IMR-90 (cell line): ENCODE measurements around the gene ACOXL. TPM values are rescaled to one million over a fixed set of nuclear protein-coding genes. Genes with fewer than 3 reads are reported as not detected.

ENCODE experiments used
- ATAC-seq: fragments of 200-7000 bp; cut with Tn5 transposase; 2 replicates; pipeline ENCODE4 v1.9.1; 2020; ENCODE audit warnings: low read depth, mild to moderate bottlenecking, moderate library complexity
- BruUV-seq: library from RNA; stranded (reverse); fragments of 400-500 nt; replicated peaks from 2 replicates; lab custom pipeline; 2021; lab: Mats Ljungman, UMichigan
- CTCF ChIA-PET: fragments of 300-600 bp; formaldehyde crosslinking; extraction: SDS; loops from one replicate; lab custom pipeline; 2021; ENCODE audit warnings: antibody characterized with exemption; lab: Yijun Ruan, JAX
- POLR2A ChIA-PET: fragments of 300-600 bp; sonication (Branson Sonifier 250); formaldehyde crosslinking; loops from one replicate; lab custom pipeline; 2022; ENCODE audit warnings: antibody characterized with exemption; ENCODE audit not compliant: unreplicated experiment; lab: Charles Lee
- DNase-seq: peaks from one replicate; pipeline ENCODE4 v3.0.0; 2013
- H2AFZ ChIP-seq: replicated peaks from 2 replicates; pipeline ENCODE3; 2013; ENCODE audit warnings: low read length, mild to moderate bottlenecking; ENCODE audit not compliant: poor library complexity
- H2AK5ac ChIP-seq: 2 replicates; pipeline ENCODE4 v1.6.1; 2013; ENCODE audit warnings: low read depth, low read length, inconsistent platforms
- H2AK9ac ChIP-seq: replicated peaks from 2 replicates; pipeline ENCODE3; 2013; ENCODE audit warnings: mild to moderate bottlenecking, low read depth, low read length, moderate library complexity; ENCODE audit not compliant: poor library complexity
- H2BK120ac ChIP-seq: 2 replicates; pipeline ENCODE4 v1.6.1; 2013; ENCODE audit warnings: low read depth, low read length, inconsistent platforms
- H2BK15ac ChIP-seq: 3 replicates; pipeline ENCODE4 v1.6.1; 2013; ENCODE audit warnings: low read depth, low read length, inconsistent platforms
- H2BK20ac ChIP-seq: 2 replicates; pipeline ENCODE4 v1.6.1; 2013; ENCODE audit warnings: low read depth, mild to moderate bottlenecking, inconsistent platforms, low read length, moderate library complexity
- H2BK5ac ChIP-seq: 2 replicates; pipeline ENCODE4 v1.6.1; 2013; ENCODE audit warnings: mild to moderate bottlenecking, low read depth, low read length, inconsistent platforms; ENCODE audit not compliant: poor library complexity, severe bottlenecking
- H3K14ac ChIP-seq: replicated peaks from 2 replicates; pipeline ENCODE4 v1.6.1; 2013; ENCODE audit warnings: low read depth, low read length, inconsistent platforms
- H3K18ac ChIP-seq: 2 replicates; pipeline ENCODE4 v1.6.1; 2013; ENCODE audit warnings: low read depth, low read length, control low read depth
- H3K23ac ChIP-seq: 2 replicates; pipeline ENCODE4 v1.6.1; 2013; ENCODE audit warnings: low read depth, low read length, inconsistent platforms
- H3K27ac ChIP-seq: 2 replicates; pipeline ENCODE4 v1.5.1; 2013; ENCODE audit warnings: mild to moderate bottlenecking, control low read depth, low read length; ENCODE audit not compliant: insufficient read depth
- H3K27me3 ChIP-seq: 2 replicates; pipeline ENCODE4 v1.6.1; 2013; ENCODE audit warnings: low read length; ENCODE audit not compliant: control insufficient read depth, insufficient read depth
- H3K36me3 ChIP-seq: 2 replicates; pipeline ENCODE4 v1.6.1; 2013; ENCODE audit warnings: low read length, mixed read lengths; ENCODE audit not compliant: control insufficient read depth, insufficient read depth
- H3K4ac ChIP-seq: 2 replicates; pipeline ENCODE4 v1.6.1; 2013; ENCODE audit warnings: low read depth, low read length, inconsistent platforms
- H3K4me1 ChIP-seq: 2 replicates; pipeline ENCODE4 v1.6.1; 2013; ENCODE audit warnings: low read length, mixed read lengths; ENCODE audit not compliant: control insufficient read depth, insufficient read depth
- H3K4me2 ChIP-seq: 2 replicates; pipeline ENCODE4 v1.6.1; 2013; ENCODE audit warnings: low read depth, mild to moderate bottlenecking, control low read depth, low read length, moderate library complexity
- H3K4me3 ChIP-seq: 2 replicates; pipeline ENCODE4 v1.5.1; 2013; ENCODE audit warnings: low read depth, mild to moderate bottlenecking, control low read depth, low read length, moderate library complexity; ENCODE audit not compliant: insufficient read depth
- H3K56ac ChIP-seq: 2 replicates; pipeline ENCODE4 v1.6.1; 2013; ENCODE audit warnings: low read length, inconsistent platforms; ENCODE audit not compliant: insufficient read depth; ENCODE audit errors: extremely low read depth
- H3K79me1 ChIP-seq, 2 experiments: 2 replicates each; pipeline ENCODE4 v1.6.1; 2013; ENCODE audit warnings: low read length in 2 of 2, inconsistent platforms in 1 of 2, low read depth in 1 of 2
- H3K9ac ChIP-seq: 2 replicates; pipeline ENCODE4 v1.6.1; 2013; ENCODE audit warnings: low read depth, low read length, control low read depth
- H3K9me1 ChIP-seq: 2 replicates; pipeline ENCODE4 v1.6.1; 2013; ENCODE audit warnings: low read length, inconsistent platforms; ENCODE audit not compliant: insufficient read depth
- H3K9me3 ChIP-seq: 2 replicates; pipeline ENCODE4 v1.6.1; 2013; ENCODE audit warnings: low read length; ENCODE audit not compliant: control insufficient read depth, insufficient read depth
- H4K20me1 ChIP-seq: 2 replicates; pipeline ENCODE4 v1.6.1; 2013; ENCODE audit warnings: low read length, inconsistent platforms; ENCODE audit not compliant: insufficient read depth
- H4K5ac ChIP-seq: 2 replicates; pipeline ENCODE4 v1.6.1; 2013; ENCODE audit warnings: mild to moderate bottlenecking, low read depth, low read length, control low read depth
- H4K8ac ChIP-seq, 2 experiments: 2 replicates each; pipeline ENCODE4 v1.6.1; 2013; ENCODE audit warnings: low read depth in 2 of 2, low read length in 2 of 2, control low read depth in 1 of 2, inconsistent platforms in 1 of 2
- H4K91ac ChIP-seq: 2 replicates; pipeline ENCODE4 v1.6.1; 2013; ENCODE audit warnings: low read depth, low read length, inconsistent platforms; ENCODE audit not compliant: insufficient read depth
- BHLHE40 ChIP-seq: fragments of 150-350 bp; IDR thresholded peaks from 2 replicates; pipeline ENCODE4 v1.6.1; 2016; ENCODE audit warnings: mild to moderate bottlenecking, low read depth, low read length
- CTCF ChIP-seq: conservative IDR thresholded peaks from 2 replicates; pipeline ENCODE4 v1.5.1; 2012; ENCODE audit warnings: mild to moderate bottlenecking, low read depth, low read length, improper control_type of control experiment
- MAZ ChIP-seq: IDR thresholded peaks from 2 replicates; pipeline ENCODE4 v1.6.1; 2012; ENCODE audit warnings: low read depth, mild to moderate bottlenecking, low read length, improper control_type of control experiment, moderate library complexity, borderline replicate concordance
- MXI1 ChIP-seq: IDR thresholded peaks from 2 replicates; pipeline ENCODE4 v1.6.1; 2012; ENCODE audit warnings: low read depth, mild to moderate bottlenecking, low read length, moderate library complexity, borderline replicate concordance
- NFE2L2 ChIP-seq: fragments of 150-350 bp; IDR thresholded peaks from 2 replicates; pipeline ENCODE4 v1.6.1; 2016; ENCODE audit warnings: low read depth, mild to moderate bottlenecking, low read length
- RAD21 ChIP-seq: IDR thresholded peaks from 2 replicates; pipeline ENCODE4 v1.6.1; 2012; ENCODE audit warnings: low read length, improper control_type of control experiment
- RCOR1 ChIP-seq: IDR thresholded peaks from 2 replicates; pipeline ENCODE4 v1.6.1; 2012; ENCODE audit warnings: mild to moderate bottlenecking, low read length, improper control_type of control experiment; ENCODE audit not compliant: insufficient replicate concordance
- WGBS, 2 experiments: methylation state at CpG; one replicate each; pipeline versions ENCODE4 v1.1.5 to v1.1.7; 2013; ENCODE audit warnings: missing lambda C conversion rate in 2 of 2; ENCODE audit not compliant: insufficient read length in 1 of 2; ENCODE audit errors: extremely low coverage in 2 of 2; 5-methylcytosine and 5-hydroxymethylcytosine counted together
- dilution Hi-C: fragments of 300-500 bp; cut with HindIII; formaldehyde crosslinking; loops from one replicate; pipeline ENCODE4 v1.14.3; 2018; ENCODE audit warnings: low sequenced_read_pairs; ENCODE audit not compliant: unreplicated experiment
- in situ Hi-C: fragments of 300-500 bp; cut with MboI; formaldehyde crosslinking; loops from 3 replicates; pipeline ENCODE4 v1.14.3; 2019; ENCODE audit warnings: low sequenced_read_pairs, inconsistent platforms, mixed read lengths
- intact Hi-C: fragments of 100-400 bp; cut with micrococcal nuclease; formaldehyde crosslinking; loops from 2 replicates; pipeline ENCODE4 v1.10.0; 2022
- polyA plus RNA-seq, 3 experiments: library from polyadenylated mRNA; depleted of rRNA; stranded (reverse); fragments of >200 nt; gene quantifications; 2 replicates each; pipeline ENCODE4 v1.2.3, GENCODE V29; 2012; ENCODE audit warnings: low replicate concordance in 1 of 3
- total RNA-seq: library from RNA; depleted of rRNA; stranded (reverse); fragments of >200 nt; gene quantifications from 2 replicates; pipeline ENCODE4 v1.2.3, GENCODE V29; 2012
- TF ChIP-seq, protein P1 (sequence below): fragments of 150-350 bp; IDR thresholded peaks from 2 replicates; pipeline ENCODE4 v1.6.1; 2017; ENCODE audit warnings: mild to moderate bottlenecking, antibody characterized with exemption, low read length, low read depth

Gene ACOXL
- total and polyA plus RNA-seq, 2 of the 4 experiments (the other 2 are of a cell fraction), result not detected

GRCh38 chr2:111095434-111095833, 363.1 kb downstream of the ACOXL start:
- dilution Hi-C loops (no loop called here), intact Hi-C loops (no loop called here), in situ Hi-C loops (no loop called here)
- WGBS, 2 experiments, result no CpG with 5 or more reads among the region's 8 CpGs
- no peak for TF ChIP-seq CTCF
- no peak for TF ChIP-seq NFE2L2
- no peak for TF ChIP-seq BHLHE40
- no peak for TF ChIP-seq MAZ
- no peak for TF ChIP-seq MXI1
- TF ChIP-seq RAD21, result no peak
- TF ChIP-seq, protein P1, sequence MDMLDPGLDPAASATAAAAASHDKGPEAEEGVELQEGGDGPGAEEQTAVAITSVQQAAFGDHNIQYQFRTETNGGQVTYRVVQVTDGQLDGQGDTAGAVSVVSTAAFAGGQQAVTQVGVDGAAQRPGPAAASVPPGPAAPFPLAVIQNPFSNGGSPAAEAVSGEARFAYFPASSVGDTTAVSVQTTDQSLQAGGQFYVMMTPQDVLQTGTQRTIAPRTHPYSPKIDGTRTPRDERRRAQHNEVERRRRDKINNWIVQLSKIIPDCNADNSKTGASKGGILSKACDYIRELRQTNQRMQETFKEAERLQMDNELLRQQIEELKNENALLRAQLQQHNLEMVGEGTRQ, result no peak
- TF ChIP-seq RCOR1, result no peak
- no peak overlapping the region for H3K14ac ChIP-seq
- H3K56ac ChIP-seq, result no peak overlapping the region
- BruUV-seq, result no TSS peak
- no peak for ATAC-seq
- no peak overlapping the region for H3K27ac ChIP-seq
- no peaks in the 10 kb centered on the region for H3K36me3 ChIP-seq
- H3K79me1 ChIP-seq, result no peaks in the 10 kb centered on the region
- no peak overlapping the region for H3K18ac ChIP-seq
- H4K20me1 ChIP-seq, result no peaks in the 10 kb centered on the region
- POLR2A ChIA-PET, result no interaction called here
- H2BK15ac ChIP-seq, result no peak overlapping the region
- no peaks in the 10 kb centered on the region for H3K9me1 ChIP-seq
- no peak overlapping the region for H2BK5ac ChIP-seq
- H2AK9ac ChIP-seq, result no peak overlapping the region
- peaks cover 52% of the 10 kb centered on the region for H3K27me3 ChIP-seq
- H3K4me2 ChIP-seq, result no peak overlapping the region
- no peak overlapping the region for H4K5ac ChIP-seq
- H3K9ac ChIP-seq, result no peak overlapping the region
- CTCF ChIA-PET, result no interaction called here
- DNase-seq, result no peak
- no peak overlapping the region for H3K23ac ChIP-seq
- H2BK20ac ChIP-seq, result no peak overlapping the region
- no peaks in the 10 kb centered on the region for H3K4me1 ChIP-seq
- no peak overlapping the region for H3K4me3 ChIP-seq
- no peak overlapping the region for H2BK120ac ChIP-seq
- H2AK5ac ChIP-seq, result no peak overlapping the region
- H2AFZ ChIP-seq, result no peak overlapping the region
- H4K91ac ChIP-seq, result no peak overlapping the region
- no peak overlapping the region for H3K4ac ChIP-seq
- H3K9me3 ChIP-seq, result no peaks in the 10 kb centered on the region
- no peak overlapping the region for H4K8ac ChIP-seq
